22Rv1 (cell line): ENCODE data around the gene SPATS2L.
A peak's percentile ranks its signal among the peaks of the same experiment; 100 is the strongest.

Experiments used
- H3K27ac ChIP-seq: fragments of 450-650 bp; 2 replicates; pipeline ENCODE4 v1.5.1; 2017
- ZFX ChIP-seq: fragments of 450-650 bp; IDR thresholded peaks from 2 replicates; pipeline ENCODE4 v1.6.1; 2017; ENCODE audit warnings: antibody characterized with exemption, borderline replicate concordance
- TF ChIP-seq, protein P1 (sequence below): fragments of 450-650 bp; IDR thresholded peaks from 2 replicates; pipeline ENCODE4 v1.5.1; 2017; ENCODE audit warnings: mild to moderate bottlenecking

SPATS2L gene

DNA sequence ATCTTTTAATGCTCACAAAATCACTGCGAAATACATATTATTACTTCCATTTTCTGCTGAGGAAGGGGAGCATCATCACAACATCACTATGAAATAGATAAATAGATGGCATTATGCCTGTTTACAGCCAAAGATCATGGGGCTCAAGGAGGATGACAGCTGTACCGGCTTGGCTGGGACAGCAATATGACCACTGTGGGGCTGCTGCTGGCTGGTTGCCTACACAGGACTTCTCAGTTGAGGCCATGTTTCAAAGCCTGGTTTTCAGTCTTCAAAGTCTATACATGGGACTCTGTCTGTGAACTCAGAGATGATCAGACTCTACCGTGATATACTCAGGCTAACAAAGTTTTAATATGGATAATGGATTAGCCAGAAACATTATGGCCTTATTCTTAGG is 58.7 kb downstream of the SPATS2L start:
- H3K27ac ChIP-seq: no peak overlapping the region
- no peak for TF ChIP-seq ZFX
- TF ChIP-seq, protein P1, sequence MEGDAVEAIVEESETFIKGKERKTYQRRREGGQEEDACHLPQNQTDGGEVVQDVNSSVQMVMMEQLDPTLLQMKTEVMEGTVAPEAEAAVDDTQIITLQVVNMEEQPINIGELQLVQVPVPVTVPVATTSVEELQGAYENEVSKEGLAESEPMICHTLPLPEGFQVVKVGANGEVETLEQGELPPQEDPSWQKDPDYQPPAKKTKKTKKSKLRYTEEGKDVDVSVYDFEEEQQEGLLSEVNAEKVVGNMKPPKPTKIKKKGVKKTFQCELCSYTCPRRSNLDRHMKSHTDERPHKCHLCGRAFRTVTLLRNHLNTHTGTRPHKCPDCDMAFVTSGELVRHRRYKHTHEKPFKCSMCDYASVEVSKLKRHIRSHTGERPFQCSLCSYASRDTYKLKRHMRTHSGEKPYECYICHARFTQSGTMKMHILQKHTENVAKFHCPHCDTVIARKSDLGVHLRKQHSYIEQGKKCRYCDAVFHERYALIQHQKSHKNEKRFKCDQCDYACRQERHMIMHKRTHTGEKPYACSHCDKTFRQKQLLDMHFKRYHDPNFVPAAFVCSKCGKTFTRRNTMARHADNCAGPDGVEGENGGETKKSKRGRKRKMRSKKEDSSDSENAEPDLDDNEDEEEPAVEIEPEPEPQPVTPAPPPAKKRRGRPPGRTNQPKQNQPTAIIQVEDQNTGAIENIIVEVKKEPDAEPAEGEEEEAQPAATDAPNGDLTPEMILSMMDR: no peak

DNA sequence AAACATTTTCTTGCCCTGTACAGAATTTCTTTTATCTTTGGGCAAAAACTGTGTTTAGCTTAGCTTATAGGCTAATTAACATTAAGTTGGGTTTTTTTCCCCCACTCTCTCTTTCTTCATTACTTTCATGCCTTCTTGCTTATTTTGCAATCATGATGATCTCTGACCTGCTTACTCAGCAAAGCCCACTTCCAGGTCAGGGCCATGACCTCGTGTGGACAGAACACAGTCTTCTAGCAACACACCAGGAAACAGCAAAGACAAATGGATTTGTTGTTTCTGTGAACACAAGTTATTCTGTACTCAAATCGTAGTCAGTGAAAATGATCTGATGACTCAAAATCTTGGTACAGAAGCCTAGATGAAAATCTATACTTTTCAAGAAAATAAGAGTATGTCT is 60.7 kb downstream of the SPATS2L start:
- H3K27ac ChIP-seq: no peak overlapping the region

DNA sequence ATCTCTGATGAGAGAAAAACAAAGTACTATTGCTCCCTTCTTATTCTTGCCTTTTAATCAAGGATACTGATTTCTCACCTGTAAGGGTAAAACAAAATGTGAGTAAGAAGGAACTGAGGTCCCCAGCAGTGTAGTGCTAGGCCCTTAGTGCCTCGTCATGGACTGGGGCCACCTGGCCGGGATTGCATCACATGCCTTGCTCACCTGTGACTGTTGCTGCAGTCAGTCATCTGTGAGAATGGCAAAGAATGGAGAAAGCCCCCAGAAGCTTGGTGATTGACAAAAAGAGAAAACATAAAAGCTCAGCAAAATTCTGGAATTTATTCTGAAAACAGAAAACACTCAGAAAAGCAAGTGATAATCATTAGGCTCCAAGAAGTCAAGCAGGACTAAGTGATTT is 63.4 kb downstream of the SPATS2L start:
- TF ChIP-seq, protein P1: no peak
- no peak for TF ChIP-seq ZFX
- no peak overlapping the region for H3K27ac ChIP-seq

More for the DNA sequence above, 60.7 kb downstream of the SPATS2L start:
- TF ChIP-seq, protein P1: no peak
- no peak for TF ChIP-seq ZFX

DNA sequence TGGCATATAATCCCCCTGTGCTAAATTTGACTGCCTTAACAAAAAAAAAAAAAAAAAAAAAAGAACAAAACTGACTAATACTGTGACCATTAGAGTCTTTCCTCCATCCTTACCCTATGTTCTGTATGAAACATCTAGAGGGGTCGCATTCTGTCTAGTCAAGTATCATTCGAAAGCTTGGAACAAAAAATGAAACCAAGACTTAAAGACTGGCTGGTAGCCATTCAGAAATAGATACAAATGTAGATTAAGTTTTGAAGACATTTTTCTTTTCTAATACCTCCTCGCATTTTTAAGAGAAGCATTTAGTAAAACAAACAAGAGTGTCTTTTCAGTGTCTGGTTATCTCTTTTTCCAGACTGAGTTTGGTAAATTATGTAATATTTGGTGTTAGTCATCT is 66.7 kb downstream of the SPATS2L start:
- no peak for TF ChIP-seq ZFX
- TF ChIP-seq, protein P1: no peak
- no peak overlapping the region for H3K27ac ChIP-seq

DNA sequence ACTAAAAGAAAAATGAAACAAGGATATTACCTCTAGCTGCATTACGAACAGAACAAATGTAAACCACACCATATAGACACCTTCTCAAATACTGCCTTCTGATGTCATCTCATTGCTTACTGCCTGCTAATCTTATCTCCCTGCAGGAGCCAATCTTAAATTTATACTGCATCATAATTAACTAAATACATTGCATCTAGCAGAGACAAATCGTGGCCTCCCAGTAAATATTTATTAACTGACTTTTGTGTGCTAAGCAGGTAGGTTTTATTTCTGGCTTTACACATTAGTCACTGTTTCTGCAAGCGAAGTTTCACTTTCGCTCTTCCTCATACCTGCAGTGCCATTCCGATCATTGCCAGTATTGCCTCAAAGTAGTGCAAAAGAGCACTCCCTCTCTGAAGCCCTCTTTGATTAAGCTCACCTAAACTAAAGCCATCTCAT is 67.5 kb downstream of the SPATS2L start:
- H3K27ac ChIP-seq: no peak overlapping the region
- TF ChIP-seq, protein P1: no peak
- TF ChIP-seq ZFX: no peak

DNA sequence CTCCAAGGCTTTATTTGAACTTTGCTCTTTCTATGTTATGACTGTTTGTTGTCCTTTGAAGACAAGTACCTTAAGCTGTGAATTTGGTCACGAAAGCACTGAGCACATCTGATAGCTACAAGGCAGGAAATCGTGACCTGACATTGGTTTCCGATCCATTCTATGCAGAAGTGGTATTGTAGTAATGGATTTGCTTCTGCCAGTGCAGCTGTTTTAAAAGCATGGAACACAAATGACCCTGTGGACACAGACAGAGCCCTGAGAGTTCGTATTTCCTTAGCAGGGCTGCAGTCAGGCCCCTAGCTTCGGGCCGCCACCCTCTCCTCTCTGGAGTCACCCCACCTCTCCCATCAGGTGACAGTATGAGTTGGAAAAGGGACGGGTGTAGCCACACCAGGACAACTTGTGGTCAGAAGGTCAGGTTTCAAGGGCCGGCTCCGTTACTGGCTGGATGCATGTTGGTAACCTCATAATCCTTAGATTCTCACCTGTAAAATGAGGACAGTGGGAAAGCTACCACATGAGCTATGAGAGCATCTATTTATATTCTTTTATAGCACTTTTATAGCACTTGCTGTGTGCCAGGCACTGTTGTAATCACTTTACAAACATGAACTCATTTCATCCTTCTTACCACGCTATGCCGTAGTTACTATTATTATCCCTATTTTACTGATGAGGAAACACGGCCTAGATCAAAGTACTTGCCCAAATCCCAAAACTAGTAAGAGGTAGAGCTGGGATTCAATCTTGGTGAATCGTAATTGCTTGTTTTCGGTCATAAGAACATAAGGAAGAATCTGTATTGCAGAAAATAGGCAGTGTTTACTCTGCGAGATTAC is 70.2 kb downstream of the SPATS2L start:
- H3K27ac ChIP-seq: peak overlapping the region; percentile 68

More for the DNA sequence above, 70.2 kb downstream of the SPATS2L start:
- TF ChIP-seq, protein P1: no peak
- TF ChIP-seq ZFX: no peak
